NCI-H446 (cell line): ENCODE measurements around the gene HS6ST3.

Experiments used
- DNase-seq, 2 experiments: peaks; one replicate each; lab custom pipeline; 2025; lab: John Stamatoyannopoulos, UW

The HS6ST3 gene

GRCh38 chr13:96308568-96308967 lies 218.7 kb downstream of the HS6ST3 start:
- no peak for DNase-seq

GRCh38 chr13:96314974-96315373 lies 225.1 kb downstream of the HS6ST3 start:
- no peak for DNase-seq

GRCh38 chr13:96338030-96338429 lies 248.1 kb downstream of the HS6ST3 start:
- DNase-seq = no peak

GRCh38 chr13:96342286-96342685 lies 252.4 kb downstream of the HS6ST3 start:
- no peak for DNase-seq

GRCh38 chr13:96342852-96343465 lies 253.1 kb downstream of the HS6ST3 start:
- DNase-seq = no peak

- DNase-seq = no peak
These were observed 257.0 kb downstream of the HS6ST3 start for GRCh38 chr13:96346921-96347320.

GRCh38 chr13:96373597-96373996 lies 283.7 kb downstream of the HS6ST3 start:
- no peak for DNase-seq

GRCh38 chr13:96377835-96378234 lies 287.9 kb downstream of the HS6ST3 start:
- DNase-seq = no peak

GRCh38 chr13:96379967-96380366 lies 290.1 kb downstream of the HS6ST3 start:
- DNase-seq = no peak

- no peak for DNase-seq
These were observed 291.8 kb downstream of the HS6ST3 start for GRCh38 chr13:96381681-96382080.

GRCh38 chr13:96388598-96388997 lies 298.7 kb downstream of the HS6ST3 start:
- no peak for DNase-seq

- no peak for DNase-seq
These were observed 301.7 kb downstream of the HS6ST3 start for GRCh38 chr13:96391606-96392005.

- DNase-seq = no peak
These were observed 307.9 kb downstream of the HS6ST3 start for GRCh38 chr13:96397807-96398206.

GRCh38 chr13:96398486-96398885 lies 308.6 kb downstream of the HS6ST3 start:
- no peak for DNase-seq

- no peak for DNase-seq
These were observed 313.3 kb downstream of the HS6ST3 start for GRCh38 chr13:96403241-96403640.

GRCh38 chr13:96403651-96404050 lies 313.7 kb downstream of the HS6ST3 start:
- no peak for DNase-seq

- no peak for DNase-seq
These were observed 326.0 kb downstream of the HS6ST3 start for GRCh38 chr13:96415831-96416385.

GRCh38 chr13:96417939-96418685 lies 328.2 kb downstream of the HS6ST3 start:
- no peak for DNase-seq

GRCh38 chr13:96421314-96421713 lies 331.4 kb downstream of the HS6ST3 start:
- DNase-seq = no peak

GRCh38 chr13:96422002-96422401 lies 332.1 kb downstream of the HS6ST3 start:
- DNase-seq = no peak

GRCh38 chr13:96426167-96426566 lies 336.3 kb downstream of the HS6ST3 start:
- no peak for DNase-seq

- DNase-seq = no peak
These were observed 339.0 kb downstream of the HS6ST3 start for GRCh38 chr13:96428911-96429310.

GRCh38 chr13:96431044-96431581 lies 341.2 kb downstream of the HS6ST3 start:
- no peak for DNase-seq
